ENCODE results near the gene SYNE2. TPM values are rescaled to one million over a fixed set of nuclear protein-coding genes. Genes with fewer than 3 reads are reported as not detected.

The SYNE2 gene
- total RNA-seq, 2 experiments from 2014 or later = 150 to 212 TPM

GRCh38 chr14:64247195-64247594, 394.4 kb downstream of the SYNE2 start:
- intact Hi-C loops (cut with micrococcal nuclease; ENCODE audit: unreplicated experiment) = no loop called here

GRCh38 chr14:64248689-64249088, 395.9 kb downstream of the SYNE2 start:
- Histone ChIP-seq H3K79me2 (ENCODE audit: insufficient read depth, low read depth, low read length) (no peaks in the 10 kb centered on the region), H3K36me3 (ENCODE audit: insufficient read depth, low read length) (no peaks in the 10 kb centered on the region; the same call in 1 of the 2 replicates), H3K9me2 (ENCODE audit: insufficient read depth, low read length) (no peaks in the 10 kb centered on the region), H3K9me3 (ENCODE audit: low read length) (no peaks in the 10 kb centered on the region), H4K20me1 (ENCODE audit: insufficient read depth, low read length) (no peaks in the 10 kb centered on the region), H2AFZ (ENCODE audit: low read length) (no peak overlapping the region), H3K27ac (ENCODE audit: low read depth, low read length, poor library complexity, severe bottlenecking) (no peak overlapping the region), H3K4me2 (ENCODE audit: low read length) (no peak overlapping the region), H3K4me1 (ENCODE audit: insufficient read depth, low read length, poor library complexity, severe bottlenecking) (peaks cover 8% of the 10 kb centered on the region), H3K4me3 (ENCODE audit: low read depth, low read length, poor library complexity, severe bottlenecking) (no peak overlapping the region)
- ChIA-PET POLR2A (interaction anchor here (0.6 to 3.2 kb wide), 3 partner anchors 12 to 385 kb away, joined by 4 to 16 read pairs (median 4); no protein-coding TSS in a partner anchor), CTCF (ENCODE audit: unreplicated experiment) (no interaction called here)
- TF ChIP-seq CTCF (conservative IDR thresholded peaks at IDR 0.05; ENCODE audit: low read length) = no peak
- no peak for TF ChIP-seq EZH2phosphoT487 (IDR thresholded peaks at IDR 0.05; ENCODE audit: borderline replicate concordance, low read depth, low read length)
- no peak for DNase-seq (ENCODE audit: low spot score)
- intact Hi-C loops (cut with micrococcal nuclease; ENCODE audit: unreplicated experiment) = no loop called here
- no TSS peak for BruUV-seq (replicated peaks)

More at GRCh38 chr14:64247195-64247594, 394.4 kb downstream of the SYNE2 start:
- Histone ChIP-seq H3K4me2 (ENCODE audit: low read length) (no peak overlapping the region), H2AFZ (ENCODE audit: low read length) (no peak overlapping the region), H3K27ac (ENCODE audit: low read depth, low read length, poor library complexity, severe bottlenecking) (no peak overlapping the region), H3K4me1 (ENCODE audit: insufficient read depth, low read length, poor library complexity, severe bottlenecking) (peaks cover 8% of the 10 kb centered on the region), H3K9me3 (ENCODE audit: low read length) (peaks cover 10% of the 10 kb centered on the region; the same call in 1 of the 2 replicates), H4K20me1 (ENCODE audit: insufficient read depth, low read length) (no peaks in the 10 kb centered on the region), H3K79me2 (ENCODE audit: insufficient read depth, low read depth, low read length) (no peaks in the 10 kb centered on the region), H3K9me2 (ENCODE audit: insufficient read depth, low read length) (no peaks in the 10 kb centered on the region), H3K36me3 (ENCODE audit: insufficient read depth, low read length) (no peaks in the 10 kb centered on the region; the same call in 1 of the 2 replicates), H3K4me3 (ENCODE audit: low read depth, low read length, poor library complexity, severe bottlenecking) (no peak overlapping the region)
- no peak for DNase-seq (ENCODE audit: low spot score)
- CTCF ChIA-PET (ENCODE audit: unreplicated experiment) = no interaction called here
- no TSS peak for BruUV-seq (replicated peaks)
- no peak for TF ChIP-seq EZH2phosphoT487 (IDR thresholded peaks at IDR 0.05; ENCODE audit: borderline replicate concordance, low read depth, low read length)
- POLR2A ChIA-PET = interaction anchor here (0.6 to 3.2 kb wide), 2 partner anchors 10 to 104 kb away, joined by 3 to 16 read pairs; no protein-coding TSS in a partner anchor

GRCh38 chr14:64249363-64249762, 396.6 kb downstream of the SYNE2 start:
- Histone ChIP-seq H3K36me3 (ENCODE audit: insufficient read depth, low read length) (no peaks in the 10 kb centered on the region), H3K4me1 (ENCODE audit: insufficient read depth, low read length, poor library complexity, severe bottlenecking) (peaks cover 8% of the 10 kb centered on the region), H3K79me2 (ENCODE audit: insufficient read depth, low read depth, low read length) (no peaks in the 10 kb centered on the region), H3K9me2 (ENCODE audit: insufficient read depth, low read length) (no peaks in the 10 kb centered on the region), H3K27ac (ENCODE audit: low read depth, low read length, poor library complexity, severe bottlenecking) (no peak overlapping the region), H3K4me2 (ENCODE audit: low read length) (no peak overlapping the region), H4K20me1 (ENCODE audit: insufficient read depth, low read length) (no peaks in the 10 kb centered on the region), H2AFZ (ENCODE audit: low read length) (no peak overlapping the region), H3K4me3 (ENCODE audit: low read depth, low read length, poor library complexity, severe bottlenecking) (no peak overlapping the region), H3K9me3 (ENCODE audit: low read length) (no peaks in the 10 kb centered on the region)
- DNase-seq (ENCODE audit: low spot score) = no peak
- intact Hi-C loops (cut with micrococcal nuclease; ENCODE audit: unreplicated experiment) = no loop called here
- POLR2A ChIA-PET = interaction anchor here (0.6 to 3.2 kb wide), 4 partner anchors 12 to 385 kb away, joined by 3 to 16 read pairs (median 4); no protein-coding TSS in a partner anchor
- TF ChIP-seq CTCF (conservative IDR thresholded peaks at IDR 0.05; ENCODE audit: low read length) (no peak), EZH2phosphoT487 (IDR thresholded peaks at IDR 0.05; ENCODE audit: borderline replicate concordance, low read depth, low read length) (no peak)
- CTCF ChIA-PET (ENCODE audit: unreplicated experiment) = no interaction called here
- no TSS peak for BruUV-seq (replicated peaks)
